RWPE2 (cell line): ENCODE results near the gene WNK3.

Source experiments
- ATAC-seq: fragments of 200-7000 bp; cut with Tn5 transposase; 3 replicates; pipeline ENCODE4 v1.9.1; 2021; ENCODE audit warnings: low read depth
- DNase-seq: peaks from one replicate; pipeline ENCODE4 v3.0.0-alpha.2; 2020; ENCODE audit warnings: low spot score
- H3K27ac ChIP-seq: fragments of 450-650 bp; 2 replicates; pipeline ENCODE4 v1.5.1; 2017; ENCODE audit warnings: mild to moderate bottlenecking; ENCODE audit not compliant: poor library complexity, severe bottlenecking
- H3K27me3 ChIP-seq: fragments of 250-450 bp; sonication (Bioruptor Pico); 2 replicates; pipeline ENCODE4 v1.5.1; 2021; ENCODE audit warnings: mild to moderate bottlenecking, moderate library complexity; ENCODE audit not compliant: insufficient read depth, poor library complexity, severe bottlenecking
- H3K36me3 ChIP-seq: fragments of 250-450 bp; sonication (Bioruptor Pico); 2 replicates; pipeline ENCODE4 v1.5.1; 2020; ENCODE audit warnings: low read depth, mild to moderate bottlenecking, moderate library complexity
- H3K4me1 ChIP-seq: fragments of 250-450 bp; sonication (Bioruptor Pico); 2 replicates; pipeline ENCODE4 v1.5.1; 2021; ENCODE audit warnings: mild to moderate bottlenecking, moderate library complexity; ENCODE audit not compliant: insufficient read depth, poor library complexity, severe bottlenecking
- H3K4me3 ChIP-seq: fragments of 250-450 bp; sonication (Bioruptor Pico); 2 replicates; pipeline ENCODE4 v1.5.1; 2021; ENCODE audit warnings: mild to moderate bottlenecking, moderate library complexity; ENCODE audit not compliant: severe bottlenecking
- H3K9me3 ChIP-seq: fragments of 250-450 bp; sonication (Bioruptor Pico); 2 replicates; pipeline ENCODE4 v1.5.1; 2021; ENCODE audit warnings: mild to moderate bottlenecking, moderate library complexity; ENCODE audit not compliant: severe bottlenecking
- CTCF ChIP-seq: fragments of 450-650 bp; IDR thresholded peaks from one replicate; pipeline ENCODE4 v1.5.1; 2017; ENCODE audit warnings: mild to moderate bottlenecking, moderate library complexity; ENCODE audit not compliant: poor library complexity, severe bottlenecking

Gene WNK3

GRCh38 chrX:54177306-54177705 lies 180.5 kb downstream of the WNK3 start:
- H3K27me3 ChIP-seq: no peaks in the 10 kb centered on the region
- no peak overlapping the region for H3K4me3 ChIP-seq
- no peak for TF ChIP-seq CTCF
- H3K4me1 ChIP-seq: peaks cover 34% of the 10 kb centered on the region
- DNase-seq (no peak), ATAC-seq (no peak)
- H3K9me3 ChIP-seq: no peaks in the 10 kb centered on the region
- H3K27ac ChIP-seq: peak overlapping the region; percentile 80
- H3K36me3 ChIP-seq: peaks cover 10% of the 10 kb centered on the region

GRCh38 chrX:54173791-54174190 lies 184.1 kb downstream of the WNK3 start:
- TF ChIP-seq CTCF: no peak
- no peak overlapping the region for H3K27ac ChIP-seq
- no peak for ATAC-seq
- peaks cover 13% of the 10 kb centered on the region for H3K36me3 ChIP-seq
- no peaks in the 10 kb centered on the region for H3K9me3 ChIP-seq
- H3K4me3 ChIP-seq: no peak overlapping the region
- H3K4me1 ChIP-seq: peaks cover 24% of the 10 kb centered on the region
- no peaks in the 10 kb centered on the region for H3K27me3 ChIP-seq
- no peak for DNase-seq

GRCh38 chrX:54172455-54172854 lies 185.4 kb downstream of the WNK3 start:
- peak; percentile 67 for ATAC-seq
- Histone ChIP-seq H3K4me3 (no peak overlapping the region), H3K27me3 (no peaks in the 10 kb centered on the region), H3K27ac (no peak overlapping the region), H3K36me3 (peaks cover 13% of the 10 kb centered on the region), H3K9me3 (no peaks in the 10 kb centered on the region), H3K4me1 (peaks cover 13% of the 10 kb centered on the region)
- no peak for DNase-seq
- TF ChIP-seq CTCF: no peak

GRCh38 chrX:54171527-54172250 lies 186.2 kb downstream of the WNK3 start:
- H3K27me3 ChIP-seq: no peaks in the 10 kb centered on the region
- no peak for ATAC-seq
- H3K9me3 ChIP-seq: no peaks in the 10 kb centered on the region

More at GRCh38 chrX:54171527-54172250, 186.2 kb downstream of the WNK3 start:
- Histone ChIP-seq H3K4me1 (peaks cover 10% of the 10 kb centered on the region), H3K36me3 (peaks cover 13% of the 10 kb centered on the region), H3K27ac (no peak overlapping the region), H3K4me3 (no peak overlapping the region)
- no peak for TF ChIP-seq CTCF
- no peak for DNase-seq
